Calu3 (cell line): ENCODE measurements around the gene HASPIN. TPM values are rescaled to one million over a fixed set of nuclear protein-coding genes. Genes with fewer than 3 reads are reported as not detected.

Experiments used
- BruUV-seq: library from RNA; stranded (reverse); fragments of 400-500 nt; replicated peaks from 2 replicates; lab custom pipeline; 2021; lab: Mats Ljungman, UMichigan
- CTCF ChIA-PET: fragments of 300-600 bp; sonication (Branson Sonifier 250); formaldehyde crosslinking; loops from one replicate; lab custom pipeline; 2022; ENCODE audit warnings: antibody characterized with exemption; lab: Charles Lee
- DNase-seq: peaks from one replicate; pipeline ENCODE4 v3.0.0; 2022
- H3K27ac Mint-ChIP-seq: one replicate; pipeline ENCODE4 v1.8.0; 2022; ENCODE audit warnings: mixed read lengths; ENCODE audit not compliant: unreplicated experiment
- H3K27me3 Mint-ChIP-seq: one replicate; pipeline ENCODE4 v1.8.0; 2022; ENCODE audit warnings: mixed read lengths; ENCODE audit not compliant: unreplicated experiment
- H3K36me3 Mint-ChIP-seq: one replicate; pipeline ENCODE4 v1.8.0; 2022; ENCODE audit warnings: mild to moderate bottlenecking, moderate library complexity, mixed read lengths; ENCODE audit not compliant: insufficient read depth, unreplicated experiment
- H3K4me1 Mint-ChIP-seq: one replicate; pipeline ENCODE4 v1.8.0; 2022; ENCODE audit warnings: mild to moderate bottlenecking, low read depth, mixed read lengths; ENCODE audit not compliant: unreplicated experiment
- H3K4me3 Mint-ChIP-seq: one replicate; pipeline ENCODE4 v1.8.0; 2022; ENCODE audit warnings: mild to moderate bottlenecking, low read depth, moderate library complexity, mixed read lengths; ENCODE audit not compliant: unreplicated experiment
- H3K9me3 Mint-ChIP-seq: one replicate; pipeline ENCODE4 v1.8.0; 2022; ENCODE audit warnings: low read depth, mixed read lengths; ENCODE audit not compliant: unreplicated experiment
- CTCF ChIP-seq: fragments of 200-600 bp; IDR thresholded peaks from one replicate; pipeline ENCODE4 v1.8.0; 2022; ENCODE audit warnings: antibody characterized with exemption; ENCODE audit not compliant: unreplicated experiment
- intact Hi-C: fragments of 100-400 bp; cut with micrococcal nuclease; formaldehyde crosslinking; loops from one replicate; pipeline ENCODE4 v1.10.0; 2022; ENCODE audit not compliant: unreplicated experiment
- total RNA-seq: library from RNA; stranded (reverse); gene quantifications from 2 replicates; pipeline ENCODE4 v1.2.3, GENCODE V29; 2022

Gene HASPIN
- total RNA-seq, 1 experiment from 2014 or later, result 13.4 TPM

GRCh38 chr17:3688852-3689261, 34.8 kb upstream of the HASPIN start:
- no peak for TF ChIP-seq CTCF
- Mint-ChIP-seq H3K4me3 (no peak overlapping the region), H3K4me1 (no peaks in the 10 kb centered on the region), H3K9me3 (no peaks in the 10 kb centered on the region), H3K36me3 (no peaks in the 10 kb centered on the region), H3K27me3 (no peaks in the 10 kb centered on the region), H3K27ac (no peak overlapping the region)
- intact Hi-C loops, result no loop called here
- DNase-seq, result no peak
- BruUV-seq, result no TSS peak
- CTCF ChIA-PET, result no interaction called here

- H3K4me3 Mint-ChIP-seq, result no peak overlapping the region
- H3K36me3 Mint-ChIP-seq, result no peaks in the 10 kb centered on the region
- TF ChIP-seq CTCF, result no peak
- no peaks in the 10 kb centered on the region for H3K4me1 Mint-ChIP-seq
- H3K27me3 Mint-ChIP-seq, result no peaks in the 10 kb centered on the region
- DNase-seq, result no peak
- no TSS peak for BruUV-seq
- CTCF ChIA-PET, result no interaction called here
- intact Hi-C loops, result no loop called here
- no peaks in the 10 kb centered on the region for H3K9me3 Mint-ChIP-seq
- H3K27ac Mint-ChIP-seq, result no peak overlapping the region
Measured at GRCh38 chr17:3689262-3690093, 34.2 kb upstream of the HASPIN start.

- Mint-ChIP-seq H3K36me3 (peaks cover 6% of the 10 kb centered on the region), H3K9me3 (no peaks in the 10 kb centered on the region), H3K27me3 (no peaks in the 10 kb centered on the region), H3K27ac (no peak overlapping the region), H3K4me3 (no peak overlapping the region), H3K4me1 (no peaks in the 10 kb centered on the region)
- DNase-seq, result no peak
- intact Hi-C loops, result no loop called here
- no peak for TF ChIP-seq CTCF
- BruUV-seq, result no TSS peak
- CTCF ChIA-PET, result interaction anchor here (0.6 kb wide), 1 partner anchor 90 kb away, joined by 3 read pairs; no protein-coding TSS in a partner anchor
Measured at GRCh38 chr17:3690094-3690715, 33.5 kb upstream of the HASPIN start.

GRCh38 chr17:3691617-3692067, 32.1 kb upstream of the HASPIN start:
- intact Hi-C loops, result no loop called here
- no peak overlapping the region for H3K4me3 Mint-ChIP-seq
- H3K4me1 Mint-ChIP-seq, result no peaks in the 10 kb centered on the region
- BruUV-seq, result no TSS peak
- CTCF ChIA-PET, result interaction anchor here (0.6 kb wide), 1 partner anchor 40 kb away, joined by 3 read pairs; no protein-coding TSS in a partner anchor
- DNase-seq, result no peak
- TF ChIP-seq CTCF, result no peak
- H3K27me3 Mint-ChIP-seq, result no peaks in the 10 kb centered on the region
- no peak overlapping the region for H3K27ac Mint-ChIP-seq
- H3K9me3 Mint-ChIP-seq, result no peaks in the 10 kb centered on the region
- H3K36me3 Mint-ChIP-seq, result peaks cover 19% of the 10 kb centered on the region
